H9 (cell line): ENCODE data around the gene CYFIP1. TPM values are rescaled to one million over a fixed set of nuclear protein-coding genes. Genes with fewer than 3 reads are reported as not detected.

Experiments used
- DNase-seq: peaks from one replicate; pipeline ENCODE4 v3.0.0-alpha.2; 2017
- H2AFZ ChIP-seq: one replicate; pipeline ENCODE4 v1.6.1; 2013; ENCODE audit warnings: mild to moderate bottlenecking, low read length, control low read depth, moderate library complexity
- H2AK5ac ChIP-seq: 2 replicates; pipeline ENCODE4 v1.6.1; 2013; ENCODE audit warnings: low read length, control low read depth, mixed read lengths; ENCODE audit not compliant: insufficient read length
- H2BK120ac ChIP-seq: one replicate; pipeline ENCODE4 v1.6.1; 2013; ENCODE audit warnings: low read depth, mild to moderate bottlenecking, low read length, control low read depth, inconsistent platforms; ENCODE audit not compliant: poor library complexity, severe bottlenecking
- H2BK12ac ChIP-seq: 2 replicates; pipeline ENCODE4 v1.6.1; 2013; ENCODE audit warnings: low read length, control low read depth, mixed read lengths, low read depth; ENCODE audit not compliant: insufficient read length
- H2BK15ac ChIP-seq: 2 replicates; pipeline ENCODE4 v1.6.1; 2013; ENCODE audit warnings: low read depth, low read length, control low read depth
- H2BK20ac ChIP-seq: one replicate; pipeline ENCODE4 v1.6.1; 2013; ENCODE audit warnings: low read depth, mild to moderate bottlenecking, low read length, control low read depth, inconsistent platforms; ENCODE audit not compliant: poor library complexity, severe bottlenecking
- H2BK5ac ChIP-seq: 2 replicates; pipeline ENCODE4 v1.6.1; 2013; ENCODE audit warnings: low read length, control low read depth, mixed read lengths; ENCODE audit not compliant: insufficient read length
- H3K14ac ChIP-seq: 2 replicates; pipeline ENCODE4 v1.6.1; 2013; ENCODE audit warnings: low read length, control low read depth; ENCODE audit not compliant: insufficient read depth
- H3K18ac ChIP-seq: 2 replicates; pipeline ENCODE4 v1.6.1; 2013; ENCODE audit warnings: low read depth, mild to moderate bottlenecking, mixed read lengths, low read length, control low read depth; ENCODE audit not compliant: insufficient read length
- H3K23ac ChIP-seq: 2 replicates; pipeline ENCODE4 v1.6.1; 2013; ENCODE audit warnings: low read length, control low read depth, mixed read lengths, low read depth; ENCODE audit not compliant: insufficient read length
- H3K23me2 ChIP-seq: 2 replicates; pipeline ENCODE4 v1.6.1; 2013; ENCODE audit warnings: low read depth, mild to moderate bottlenecking, mixed read lengths, low read length, control low read depth; ENCODE audit not compliant: insufficient read length, poor library complexity, severe bottlenecking
- H3K27ac ChIP-seq: 2 replicates; pipeline ENCODE4 v1.5.1; 2013; ENCODE audit warnings: low read length, control low read depth, mixed read lengths, low read depth; ENCODE audit not compliant: insufficient read length
- H3K27me3 ChIP-seq: 2 replicates; pipeline ENCODE4 v1.6.1; 2013; ENCODE audit warnings: low read length, control low read depth, inconsistent platforms; ENCODE audit not compliant: insufficient read depth
- H3K4ac ChIP-seq: 2 replicates; pipeline ENCODE4 v1.6.1; 2013; ENCODE audit warnings: low read depth, mild to moderate bottlenecking, control low read depth, inconsistent platforms, low read length, moderate library complexity
- H3K4me1 ChIP-seq: 2 replicates; pipeline ENCODE4 v1.6.1; 2013; ENCODE audit warnings: low read length, control low read depth, inconsistent platforms; ENCODE audit not compliant: insufficient read depth
- H3K4me2 ChIP-seq: 2 replicates; pipeline ENCODE4 v1.6.1; 2013; ENCODE audit warnings: low read length, control low read depth, mixed read lengths; ENCODE audit not compliant: insufficient read length, insufficient read depth
- H3K56ac ChIP-seq: 2 replicates; pipeline ENCODE4 v1.6.1; 2013; ENCODE audit warnings: low read depth, mild to moderate bottlenecking, mixed read lengths, low read length, control low read depth; ENCODE audit not compliant: insufficient read length
- H3K79me1 ChIP-seq: 2 replicates; pipeline ENCODE4 v1.6.1; 2013; ENCODE audit warnings: low read depth, mild to moderate bottlenecking, moderate library complexity, low read length, control low read depth, inconsistent platforms; ENCODE audit not compliant: insufficient read depth, poor library complexity, severe bottlenecking
- H3K79me2 ChIP-seq: 2 replicates; pipeline ENCODE4 v1.6.1; 2013; ENCODE audit warnings: low read length, control low read depth, inconsistent platforms; ENCODE audit not compliant: insufficient read depth
- H3K9ac ChIP-seq: 2 replicates; pipeline ENCODE4 v1.6.1; 2013; ENCODE audit warnings: low read length, control low read depth, mixed read lengths; ENCODE audit not compliant: insufficient read length; ENCODE audit errors: extremely low read depth
- H3K9me3 ChIP-seq: one replicate; pipeline ENCODE4 v1.6.1; 2013; ENCODE audit warnings: low read depth, low read length, inconsistent platforms; ENCODE audit not compliant: control insufficient read depth
- H3T11ph ChIP-seq: one replicate; pipeline ENCODE4 v1.6.1; 2013; ENCODE audit warnings: mild to moderate bottlenecking, low read length, control low read depth, inconsistent platforms
- H4K20me1 ChIP-seq: one replicate; pipeline ENCODE4 v1.6.1; 2013; ENCODE audit not compliant: control insufficient read depth, insufficient read length, insufficient read depth
- H4K5ac ChIP-seq: 2 replicates; pipeline ENCODE4 v1.6.1; 2013; ENCODE audit warnings: low read depth, mild to moderate bottlenecking, mixed read lengths, low read length, control low read depth; ENCODE audit not compliant: insufficient read length
- H4K8ac ChIP-seq: replicated peaks from 2 replicates; pipeline ENCODE4 v1.6.1; 2013; ENCODE audit warnings: low read length, control low read depth, mixed read lengths, low read depth; ENCODE audit not compliant: insufficient read length
- H4K91ac ChIP-seq: 2 replicates; pipeline ENCODE4 v1.6.1; 2013; ENCODE audit warnings: low read depth, mild to moderate bottlenecking, moderate library complexity, mixed read lengths, low read length, control low read depth; ENCODE audit not compliant: insufficient read length
- H3K27ac Mint-ChIP-seq, 3 experiments: 2 replicates in 2 of 3; 3 replicates in 1 of 3; pipeline ENCODE4 v1.8.0; 2020 to 2021; ENCODE audit warnings: mixed read lengths in 3 of 3, mild to moderate bottlenecking in 1 of 3, moderate library complexity in 1 of 3
- H3K27me3 Mint-ChIP-seq: 2 replicates; pipeline ENCODE4 v1.8.0; 2021; ENCODE audit warnings: low read depth, mild to moderate bottlenecking, moderate library complexity, mixed read lengths
- H3K36me3 Mint-ChIP-seq, 3 experiments: 2 replicates in 2 of 3; 3 replicates in 1 of 3; pipeline ENCODE4 v1.8.0; 2020 to 2021; ENCODE audit warnings: low read depth in 3 of 3, mixed read lengths in 3 of 3; ENCODE audit not compliant: insufficient read depth in 1 of 3
- H3K4me1 Mint-ChIP-seq, 2 experiments: 2 replicates each; pipeline ENCODE4 v1.8.0; 2020; ENCODE audit warnings: mixed read lengths in 2 of 2
- H3K4me3 Mint-ChIP-seq, 2 experiments: 2 replicates in 1 of 2; 3 replicates in 1 of 2; pipeline ENCODE4 v1.8.0; 2020 to 2021; ENCODE audit warnings: mild to moderate bottlenecking in 2 of 2, mixed read lengths in 2 of 2, moderate library complexity in 1 of 2
- H3K9me3 Mint-ChIP-seq, 2 experiments: 2 replicates in 1 of 2; 3 replicates in 1 of 2; pipeline ENCODE4 v1.8.0; 2020; ENCODE audit warnings: mild to moderate bottlenecking in 2 of 2, mixed read lengths in 2 of 2, moderate library complexity in 1 of 2
- CTCF ChIP-seq: fragments of 200-600 bp; sonication (generic); conservative IDR thresholded peaks from 3 replicates; pipeline ENCODE4 v1.8.0; 2021; ENCODE audit warnings: antibody characterized with exemption, mild to moderate bottlenecking
- WGBS: extraction: QIAGEN DNeasy Blood & Tissue Kit; methylation state at CpG from one replicate; pipeline ENCODE4 v1.1.7; 2013; ENCODE audit warnings: missing lambda C conversion rate, low lambda C conversion rate, mixed read lengths; ENCODE audit not compliant: insufficient read length; ENCODE audit errors: extremely low coverage; 5-methylcytosine and 5-hydroxymethylcytosine counted together
- total RNA-seq: library from RNA; stranded (reverse); gene quantifications from 2 replicates; pipeline ENCODE4 v1.2.1, GENCODE V29; 2021

CYFIP1 gene
- total RNA-seq, 1 experiment from 2014 or later, result 71.2 TPM

- Histone ChIP-seq H2BK5ac (no peak overlapping the region), H3K9ac (no peak overlapping the region), H4K8ac (no peak overlapping the region), H4K5ac (no peak overlapping the region), H3K23ac (no peak overlapping the region), H3K18ac (no peak overlapping the region), H3K79me2 (no peaks in the 10 kb centered on the region), H2BK15ac (no peak overlapping the region), H3K27ac (no peak overlapping the region), H2BK120ac (no peak overlapping the region), H3K4me1 (no peaks in the 10 kb centered on the region; the same call in 1 of the 2 replicates), H3K4me2 (no peak overlapping the region), H2BK20ac (no peak overlapping the region), H3K14ac (no peak overlapping the region), H3K56ac (no peak overlapping the region), H3K79me1 (no peaks in the 10 kb centered on the region), H3T11ph (no peak overlapping the region), H4K20me1 (no peaks in the 10 kb centered on the region), H3K27me3 (no peaks in the 10 kb centered on the region), H2BK12ac (no peak overlapping the region), H3K23me2 (no peaks in the 10 kb centered on the region), H2AFZ (no peak overlapping the region), H2AK5ac (no peak overlapping the region), H4K91ac (no peak overlapping the region), H3K9me3 (no peaks in the 10 kb centered on the region), H3K4ac (no peak overlapping the region)
- no peak overlapping the region; a peak in 1 of 7 replicates for H3K27ac Mint-ChIP-seq
- no peaks in the 10 kb centered on the region for H3K9me3 Mint-ChIP-seq
- no peak for DNase-seq
- WGBS, result no CpG with 5 or more reads among the region's 9 CpGs
- no peak overlapping the region for H3K4me3 Mint-ChIP-seq
- H3K4me1 Mint-ChIP-seq, result peaks cover 4% of the 10 kb centered on the region in 2 experiments
- no peaks in the 10 kb centered on the region for H3K27me3 Mint-ChIP-seq
- TF ChIP-seq CTCF, result no peak
- peaks cover 6 to 28% (median 18%) of the 10 kb centered on the region in 3 experiments; a peak in 6 of 7 replicates for H3K36me3 Mint-ChIP-seq
These were observed 91.9 kb downstream of the CYFIP1 start for GRCh38 chr15:22888120-22888859.
